ENCODE data around the gene QTRT2. TPM values are rescaled to one million over a fixed set of nuclear protein-coding genes. Genes with fewer than 3 reads are reported as not detected.

QTRT2 gene
- total and polyA plus RNA-seq, 2 experiments from 2014 or later = 32.3 to 66.5 TPM

DNA sequence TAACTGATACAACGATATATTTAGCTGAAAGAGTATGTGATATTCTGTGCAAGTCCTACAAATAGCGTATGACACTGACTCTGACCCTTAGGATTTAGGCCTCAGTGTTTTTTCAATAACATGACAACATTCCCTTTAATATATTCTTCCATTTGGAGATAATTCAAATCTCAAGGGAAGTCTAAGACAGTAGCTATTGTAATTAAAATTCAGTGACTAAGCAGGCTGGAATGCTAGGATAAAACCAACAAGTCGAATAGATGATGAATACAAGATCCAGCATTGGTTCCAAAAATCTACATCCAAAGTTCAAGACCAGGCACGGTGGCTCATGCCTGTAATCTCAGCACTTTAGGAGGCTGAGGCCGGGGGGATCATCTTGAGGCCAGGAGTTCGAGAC, 56.2 kb downstream of the QTRT2 start (continued):
- no peak for TF ChIP-seq POLR2AphosphoS5 (IDR thresholded peaks at IDR 0.05; ENCODE audit: low read depth)
- TF ChIP-seq EZH2phosphoT487 (IDR thresholded peaks at IDR 0.05; ENCODE audit: unreplicated experiment) = no peak
- TF ChIP-seq JUNB (IDR thresholded peaks at IDR 0.05; ENCODE audit: unreplicated experiment) = no peak
- TF ChIP-seq, protein P1, sequence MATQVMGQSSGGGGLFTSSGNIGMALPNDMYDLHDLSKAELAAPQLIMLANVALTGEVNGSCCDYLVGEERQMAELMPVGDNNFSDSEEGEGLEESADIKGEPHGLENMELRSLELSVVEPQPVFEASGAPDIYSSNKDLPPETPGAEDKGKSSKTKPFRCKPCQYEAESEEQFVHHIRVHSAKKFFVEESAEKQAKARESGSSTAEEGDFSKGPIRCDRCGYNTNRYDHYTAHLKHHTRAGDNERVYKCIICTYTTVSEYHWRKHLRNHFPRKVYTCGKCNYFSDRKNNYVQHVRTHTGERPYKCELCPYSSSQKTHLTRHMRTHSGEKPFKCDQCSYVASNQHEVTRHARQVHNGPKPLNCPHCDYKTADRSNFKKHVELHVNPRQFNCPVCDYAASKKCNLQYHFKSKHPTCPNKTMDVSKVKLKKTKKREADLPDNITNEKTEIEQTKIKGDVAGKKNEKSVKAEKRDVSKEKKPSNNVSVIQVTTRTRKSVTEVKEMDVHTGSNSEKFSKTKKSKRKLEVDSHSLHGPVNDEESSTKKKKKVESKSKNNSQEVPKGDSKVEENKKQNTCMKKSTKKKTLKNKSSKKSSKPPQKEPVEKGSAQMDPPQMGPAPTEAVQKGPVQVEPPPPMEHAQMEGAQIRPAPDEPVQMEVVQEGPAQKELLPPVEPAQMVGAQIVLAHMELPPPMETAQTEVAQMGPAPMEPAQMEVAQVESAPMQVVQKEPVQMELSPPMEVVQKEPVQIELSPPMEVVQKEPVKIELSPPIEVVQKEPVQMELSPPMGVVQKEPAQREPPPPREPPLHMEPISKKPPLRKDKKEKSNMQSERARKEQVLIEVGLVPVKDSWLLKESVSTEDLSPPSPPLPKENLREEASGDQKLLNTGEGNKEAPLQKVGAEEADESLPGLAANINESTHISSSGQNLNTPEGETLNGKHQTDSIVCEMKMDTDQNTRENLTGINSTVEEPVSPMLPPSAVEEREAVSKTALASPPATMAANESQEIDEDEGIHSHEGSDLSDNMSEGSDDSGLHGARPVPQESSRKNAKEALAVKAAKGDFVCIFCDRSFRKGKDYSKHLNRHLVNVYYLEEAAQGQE (IDR thresholded peaks at IDR 0.05; ENCODE audit: unreplicated experiment) = no peak
- no peak for TF ChIP-seq EZH2 (IDR thresholded peaks at IDR 0.05; ENCODE audit: low read depth, unreplicated experiment)
- TF ChIP-seq, protein P2, sequence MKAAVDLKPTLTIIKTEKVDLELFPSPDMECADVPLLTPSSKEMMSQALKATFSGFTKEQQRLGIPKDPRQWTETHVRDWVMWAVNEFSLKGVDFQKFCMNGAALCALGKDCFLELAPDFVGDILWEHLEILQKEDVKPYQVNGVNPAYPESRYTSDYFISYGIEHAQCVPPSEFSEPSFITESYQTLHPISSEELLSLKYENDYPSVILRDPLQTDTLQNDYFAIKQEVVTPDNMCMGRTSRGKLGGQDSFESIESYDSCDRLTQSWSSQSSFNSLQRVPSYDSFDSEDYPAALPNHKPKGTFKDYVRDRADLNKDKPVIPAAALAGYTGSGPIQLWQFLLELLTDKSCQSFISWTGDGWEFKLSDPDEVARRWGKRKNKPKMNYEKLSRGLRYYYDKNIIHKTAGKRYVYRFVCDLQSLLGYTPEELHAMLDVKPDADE (IDR thresholded peaks at IDR 0.05) = no peak

DNA sequence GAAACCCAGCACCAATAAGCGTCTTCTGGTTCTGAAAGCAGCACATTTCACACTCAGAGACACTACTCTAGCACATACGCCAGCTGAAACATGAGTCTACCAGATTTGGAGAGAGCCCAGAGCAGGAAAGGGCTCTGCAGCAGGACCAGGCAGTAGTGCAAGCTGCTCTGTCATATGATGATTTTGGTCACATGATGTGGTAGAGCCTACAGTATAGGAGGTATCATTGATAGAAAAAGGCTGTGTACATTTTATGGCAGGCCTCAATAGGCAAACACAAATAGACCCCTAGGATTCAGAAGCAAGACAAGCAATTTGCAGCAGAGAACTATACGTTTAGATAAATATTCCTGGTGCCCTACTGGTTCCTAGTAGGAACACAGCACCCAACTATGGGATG, 58.2 kb downstream of the QTRT2 start:
- Mint-ChIP-seq H3K4me1 (peaks cover 19% of the 10 kb centered on the region), H3K27me3 (ENCODE audit: insufficient read depth, low read depth, poor library complexity) (no peaks in the 10 kb centered on the region), H3K27ac (no peak overlapping the region), H3K36me3 (ENCODE audit: low read depth) (no peaks in the 10 kb centered on the region), H3K4me3 (no peak overlapping the region), H3K9me3 (no peaks in the 10 kb centered on the region)
- ATAC-seq (no peak), DNase-seq (ENCODE audit: low spot score) (no peak)
- Histone ChIP-seq H3F3A (replicated peaks; ENCODE audit: low read depth) (no peaks in the 10 kb centered on the region), H4K20me1 (replicated peaks; ENCODE audit: insufficient read depth) (no peaks in the 10 kb centered on the region), H3K4me1 (ENCODE audit: insufficient read depth) (peaks cover 24% of the 10 kb centered on the region; the same call in 1 of the 2 replicates), H3K4me3 (no peak overlapping the region), H3K27ac (ENCODE audit: low read depth) (no peak overlapping the region), H3K36me3 (ENCODE audit: insufficient read depth) (no peaks in the 10 kb centered on the region), H3K4me2 (no peak overlapping the region), H3K27me3 (ENCODE audit: insufficient read depth) (no peaks in the 10 kb centered on the region), H2AFZ (no peak overlapping the region), H3K79me2 (replicated peaks; ENCODE audit: insufficient read depth) (no peaks in the 10 kb centered on the region), H3K9me2 (ENCODE audit: insufficient read depth) (0 out of 2 replicates have a peak, but pooled peaks cover 3% of the 10 kb centered on the region)
- no peak for TF ChIP-seq ZNF114 (CRISPR knock-in tag; IDR thresholded peaks at IDR 0.05)
- no peak for TF ChIP-seq EZH2 (IDR thresholded peaks at IDR 0.05; ENCODE audit: low read depth, unreplicated experiment)
- TF ChIP-seq STAT1 (IDR thresholded peaks at IDR 0.05; ENCODE audit: unreplicated experiment) = no peak
- no peak for TF ChIP-seq EZH2phosphoT487 (IDR thresholded peaks at IDR 0.05; ENCODE audit: unreplicated experiment)
- TF ChIP-seq, protein P3, sequence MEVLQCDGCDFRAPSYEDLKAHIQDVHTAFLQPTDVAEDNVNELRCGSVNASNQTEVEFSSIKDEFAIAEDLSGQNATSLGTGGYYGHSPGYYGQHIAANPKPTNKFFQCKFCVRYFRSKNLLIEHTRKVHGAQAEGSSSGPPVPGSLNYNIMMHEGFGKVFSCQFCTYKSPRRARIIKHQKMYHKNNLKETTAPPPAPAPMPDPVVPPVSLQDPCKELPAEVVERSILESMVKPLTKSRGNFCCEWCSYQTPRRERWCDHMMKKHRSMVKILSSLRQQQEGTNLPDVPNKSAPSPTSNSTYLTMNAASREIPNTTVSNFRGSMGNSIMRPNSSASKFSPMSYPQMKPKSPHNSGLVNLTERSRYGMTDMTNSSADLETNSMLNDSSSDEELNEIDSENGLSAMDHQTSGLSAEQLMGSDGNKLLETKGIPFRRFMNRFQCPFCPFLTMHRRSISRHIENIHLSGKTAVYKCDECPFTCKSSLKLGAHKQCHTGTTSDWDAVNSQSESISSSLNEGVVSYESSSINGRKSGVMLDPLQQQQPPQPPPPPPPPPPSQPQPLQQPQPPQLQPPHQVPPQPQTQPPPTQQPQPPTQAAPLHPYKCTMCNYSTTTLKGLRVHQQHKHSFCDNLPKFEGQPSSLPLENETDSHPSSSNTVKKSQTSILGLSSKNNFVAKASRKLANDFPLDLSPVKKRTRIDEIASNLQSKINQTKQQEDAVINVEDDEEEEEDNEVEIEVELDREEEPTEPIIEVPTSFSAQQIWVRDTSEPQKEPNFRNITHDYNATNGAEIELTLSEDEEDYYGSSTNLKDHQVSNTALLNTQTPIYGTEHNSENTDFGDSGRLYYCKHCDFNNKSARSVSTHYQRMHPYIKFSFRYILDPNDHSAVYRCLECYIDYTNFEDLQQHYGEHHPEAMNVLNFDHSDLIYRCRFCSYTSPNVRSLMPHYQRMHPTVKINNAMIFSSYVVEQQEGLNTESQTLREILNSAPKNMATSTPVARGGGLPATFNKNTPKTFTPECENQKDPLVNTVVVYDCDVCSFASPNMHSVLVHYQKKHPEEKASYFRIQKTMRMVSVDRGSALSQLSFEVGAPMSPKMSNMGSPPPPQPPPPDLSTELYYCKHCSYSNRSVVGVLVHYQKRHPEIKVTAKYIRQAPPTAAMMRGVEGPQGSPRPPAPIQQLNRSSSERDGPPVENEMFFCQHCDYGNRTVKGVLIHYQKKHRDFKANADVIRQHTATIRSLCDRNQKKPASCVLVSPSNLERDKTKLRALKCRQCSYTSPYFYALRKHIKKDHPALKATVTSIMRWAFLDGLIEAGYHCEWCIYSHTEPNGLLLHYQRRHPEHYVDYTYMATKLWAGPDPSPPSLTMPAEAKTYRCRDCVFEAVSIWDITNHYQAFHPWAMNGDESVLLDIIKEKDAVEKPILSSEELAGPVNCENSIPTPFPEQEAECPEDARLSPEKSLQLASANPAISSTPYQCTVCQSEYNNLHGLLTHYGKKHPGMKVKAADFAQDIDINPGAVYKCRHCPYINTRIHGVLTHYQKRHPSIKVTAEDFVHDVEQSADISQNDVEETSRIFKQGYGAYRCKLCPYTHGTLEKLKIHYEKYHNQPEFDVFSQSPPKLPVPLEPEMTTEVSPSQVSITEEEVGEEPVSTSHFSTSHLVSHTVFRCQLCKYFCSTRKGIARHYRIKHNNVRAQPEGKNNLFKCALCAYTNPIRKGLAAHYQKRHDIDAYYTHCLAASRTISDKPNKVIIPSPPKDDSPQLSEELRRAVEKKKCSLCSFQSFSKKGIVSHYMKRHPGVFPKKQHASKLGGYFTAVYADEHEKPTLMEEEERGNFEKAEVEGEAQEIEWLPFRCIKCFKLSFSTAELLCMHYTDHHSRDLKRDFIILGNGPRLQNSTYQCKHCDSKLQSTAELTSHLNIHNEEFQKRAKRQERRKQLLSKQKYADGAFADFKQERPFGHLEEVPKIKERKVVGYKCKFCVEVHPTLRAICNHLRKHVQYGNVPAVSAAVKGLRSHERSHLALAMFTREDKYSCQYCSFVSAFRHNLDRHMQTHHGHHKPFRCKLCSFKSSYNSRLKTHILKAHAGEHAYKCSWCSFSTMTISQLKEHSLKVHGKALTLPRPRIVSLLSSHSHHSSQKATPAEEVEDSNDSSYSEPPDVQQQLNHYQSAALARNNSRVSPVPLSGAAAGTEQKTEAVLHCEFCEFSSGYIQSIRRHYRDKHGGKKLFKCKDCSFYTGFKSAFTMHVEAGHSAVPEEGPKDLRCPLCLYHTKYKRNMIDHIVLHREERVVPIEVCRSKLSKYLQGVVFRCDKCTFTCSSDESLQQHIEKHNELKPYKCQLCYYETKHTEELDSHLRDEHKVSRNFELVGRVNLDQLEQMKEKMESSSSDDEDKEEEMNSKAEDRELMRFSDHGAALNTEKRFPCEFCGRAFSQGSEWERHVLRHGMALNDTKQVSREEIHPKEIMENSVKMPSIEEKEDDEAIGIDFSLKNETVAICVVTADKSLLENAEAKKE (CRISPR knock-in tag; IDR thresholded peaks at IDR 0.05) = no peak
- no peak for TF ChIP-seq JUNB (IDR thresholded peaks at IDR 0.05; ENCODE audit: unreplicated experiment)
- TF ChIP-seq, protein P4, sequence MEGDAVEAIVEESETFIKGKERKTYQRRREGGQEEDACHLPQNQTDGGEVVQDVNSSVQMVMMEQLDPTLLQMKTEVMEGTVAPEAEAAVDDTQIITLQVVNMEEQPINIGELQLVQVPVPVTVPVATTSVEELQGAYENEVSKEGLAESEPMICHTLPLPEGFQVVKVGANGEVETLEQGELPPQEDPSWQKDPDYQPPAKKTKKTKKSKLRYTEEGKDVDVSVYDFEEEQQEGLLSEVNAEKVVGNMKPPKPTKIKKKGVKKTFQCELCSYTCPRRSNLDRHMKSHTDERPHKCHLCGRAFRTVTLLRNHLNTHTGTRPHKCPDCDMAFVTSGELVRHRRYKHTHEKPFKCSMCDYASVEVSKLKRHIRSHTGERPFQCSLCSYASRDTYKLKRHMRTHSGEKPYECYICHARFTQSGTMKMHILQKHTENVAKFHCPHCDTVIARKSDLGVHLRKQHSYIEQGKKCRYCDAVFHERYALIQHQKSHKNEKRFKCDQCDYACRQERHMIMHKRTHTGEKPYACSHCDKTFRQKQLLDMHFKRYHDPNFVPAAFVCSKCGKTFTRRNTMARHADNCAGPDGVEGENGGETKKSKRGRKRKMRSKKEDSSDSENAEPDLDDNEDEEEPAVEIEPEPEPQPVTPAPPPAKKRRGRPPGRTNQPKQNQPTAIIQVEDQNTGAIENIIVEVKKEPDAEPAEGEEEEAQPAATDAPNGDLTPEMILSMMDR (conservative IDR thresholded peaks at IDR 0.05; ENCODE audit: low read depth in 2 of 2) = no peak
- no peak for TF ChIP-seq POLR2AphosphoS5 (IDR thresholded peaks at IDR 0.05; ENCODE audit: low read depth)

Data from GM23338 (cell line).